GM19467 (cell line): Measurements from ENCODE around the gene PDE1A.

Source experiments
- ATAC-seq: cut with Tn5 transposase; IDR thresholded peaks from one replicate; pipeline ENCODE4 v1.9.1; 2021; ENCODE audit warnings: mild to moderate bottlenecking, moderate library complexity; ENCODE audit not compliant: unreplicated experiment

Gene PDE1A

GRCh38 chr2:182220335-182220734 lies 206.5 kb downstream of the PDE1A start:
- ATAC-seq, result no peak

GRCh38 chr2:182210669-182211068 lies 216.2 kb downstream of the PDE1A start:
- ATAC-seq, result no peak

GRCh38 chr2:182208421-182208820 lies 218.4 kb downstream of the PDE1A start:
- ATAC-seq, result no peak

GRCh38 chr2:182207049-182207746 lies 219.6 kb downstream of the PDE1A start:
- peak; percentile 69 for ATAC-seq

- no peak for ATAC-seq
Measured at GRCh38 chr2:182197529-182197928, 229.3 kb downstream of the PDE1A start.

- no peak for ATAC-seq
Measured at GRCh38 chr2:182193291-182193690, 233.5 kb downstream of the PDE1A start.

GRCh38 chr2:182191061-182191460 lies 235.8 kb downstream of the PDE1A start:
- no peak for ATAC-seq

GRCh38 chr2:182187130-182187529 lies 239.7 kb downstream of the PDE1A start:
- ATAC-seq, result no peak

GRCh38 chr2:182186132-182186735 lies 240.6 kb downstream of the PDE1A start:
- no peak for ATAC-seq

- no peak for ATAC-seq
Measured at GRCh38 chr2:182182436-182182835, 244.4 kb downstream of the PDE1A start.

GRCh38 chr2:182181381-182181780 lies 245.5 kb downstream of the PDE1A start:
- ATAC-seq, result no peak

- no peak for ATAC-seq
Measured at GRCh38 chr2:182179176-182179575, 247.7 kb downstream of the PDE1A start.

GRCh38 chr2:182173944-182174622 lies 252.8 kb downstream of the PDE1A start:
- ATAC-seq, result no peak

GRCh38 chr2:182170341-182170740 lies 256.5 kb downstream of the PDE1A start:
- ATAC-seq, result no peak

- no peak for ATAC-seq
Measured at GRCh38 chr2:182167882-182168281, 259.0 kb downstream of the PDE1A start.

GRCh38 chr2:182166841-182167240 lies 260.0 kb downstream of the PDE1A start:
- no peak for ATAC-seq

- ATAC-seq, result no peak
Measured at GRCh38 chr2:182166406-182166805, 260.4 kb downstream of the PDE1A start.

GRCh38 chr2:182165202-182165601 lies 261.6 kb downstream of the PDE1A start:
- no peak for ATAC-seq

- ATAC-seq, result no peak
Measured at GRCh38 chr2:182164686-182165085, 262.1 kb downstream of the PDE1A start.

- no peak for ATAC-seq
Measured at GRCh38 chr2:182163878-182164277, 263.0 kb downstream of the PDE1A start.

- no peak for ATAC-seq
Measured at GRCh38 chr2:182148344-182148743, 278.5 kb downstream of the PDE1A start.

GRCh38 chr2:182144776-182145165 lies 282.1 kb downstream of the PDE1A start:
- ATAC-seq, result no peak
